H1 (cell line): ENCODE results near the gene FADS3. TPM values are rescaled to one million over a fixed set of nuclear protein-coding genes. Genes with fewer than 3 reads are reported as not detected.

Experiments
- BACH1 ChIP-seq: IDR thresholded peaks from 2 replicates; pipeline ENCODE4 v1.6.1; 2012; ENCODE audit warnings: low read length, improper control_type of control experiment
- CREB1 ChIP-seq: IDR thresholded peaks from 2 replicates; pipeline ENCODE4 v1.6.1; 2012; ENCODE audit warnings: inconsistent platforms
- GTF2F1 ChIP-seq: IDR thresholded peaks from 2 replicates; pipeline ENCODE4 v1.6.1; 2012; ENCODE audit warnings: low read depth, low read length, improper control_type of control experiment, borderline replicate concordance
- KDM5A ChIP-seq: fragments of 200-600 bp; IDR thresholded peaks from 2 replicates; pipeline ENCODE4 v1.7.1; 2012; ENCODE audit warnings: mild to moderate bottlenecking, low read length, inconsistent platforms, mixed read lengths
- SP4 ChIP-seq: IDR thresholded peaks from 2 replicates; pipeline ENCODE4 v1.6.1; 2012; ENCODE audit warnings: low read length, inconsistent platforms
- TBP ChIP-seq: IDR thresholded peaks from 2 replicates; pipeline ENCODE4 v1.6.1; 2011; ENCODE audit warnings: low read depth, low read length, improper control_type of control experiment
- polyA plus RNA-seq, 7 experiments: library from polyadenylated mRNA; depleted of rRNA in 3 of 7; stranded (reverse) in 5 of 7; unstranded in 2 of 7; fragments of >200 nt in 5 of 7; fragments of 200-250 nt in 2 of 7; gene quantifications; 1 replicate in 5 of 7; 2 replicates in 1 of 7; 4 replicates in 1 of 7; pipeline versions ENCODE4 v1.2.1 to v1.2.3, GENCODE V29; 2011 to 2013; ENCODE audit warnings: missing spikeins in 2 of 7, mixed read lengths in 2 of 7
- total RNA-seq: library from RNA; stranded (reverse); fragmentation: NEBNext Ultra II Directional; extraction: Animal tissue kit (Norgen Biotek cat#: 25700); gene quantifications from 2 replicates; pipeline ENCODE4 v1.2.1, GENCODE V29; 2021
- TF ChIP-seq, protein P1 (sequence below), 3 experiments: IDR thresholded peaks; 1 replicate in 2 of 3; 2 replicates in 1 of 3; pipeline versions ENCODE4 v1.5.1 to v1.6.1; 2011; ENCODE audit warnings: low read length in 3 of 3, mild to moderate bottlenecking in 3 of 3, inconsistent platforms in 2 of 3, low read depth in 1 of 3, moderate library complexity in 1 of 3; ENCODE audit not compliant: insufficient read depth in 1 of 3; ENCODE audit errors: control extremely low read depth in 1 of 3
- TF ChIP-seq, protein P2 (sequence below): fragments of 300-600 bp; sonication (generic); IDR thresholded peaks from 2 replicates; pipeline ENCODE4 v1.7.1; 2012; ENCODE audit warnings: low read length, moderate library complexity, mild to moderate bottlenecking, inconsistent platforms; ENCODE audit not compliant: insufficient replicate concordance

Gene FADS3
- total and polyA plus RNA-seq, 2 of the 8 experiments (the other 6 are each of a cell fraction or from before 2014, with no cell fraction given): 43.8 to 76.3 TPM

DNA sequence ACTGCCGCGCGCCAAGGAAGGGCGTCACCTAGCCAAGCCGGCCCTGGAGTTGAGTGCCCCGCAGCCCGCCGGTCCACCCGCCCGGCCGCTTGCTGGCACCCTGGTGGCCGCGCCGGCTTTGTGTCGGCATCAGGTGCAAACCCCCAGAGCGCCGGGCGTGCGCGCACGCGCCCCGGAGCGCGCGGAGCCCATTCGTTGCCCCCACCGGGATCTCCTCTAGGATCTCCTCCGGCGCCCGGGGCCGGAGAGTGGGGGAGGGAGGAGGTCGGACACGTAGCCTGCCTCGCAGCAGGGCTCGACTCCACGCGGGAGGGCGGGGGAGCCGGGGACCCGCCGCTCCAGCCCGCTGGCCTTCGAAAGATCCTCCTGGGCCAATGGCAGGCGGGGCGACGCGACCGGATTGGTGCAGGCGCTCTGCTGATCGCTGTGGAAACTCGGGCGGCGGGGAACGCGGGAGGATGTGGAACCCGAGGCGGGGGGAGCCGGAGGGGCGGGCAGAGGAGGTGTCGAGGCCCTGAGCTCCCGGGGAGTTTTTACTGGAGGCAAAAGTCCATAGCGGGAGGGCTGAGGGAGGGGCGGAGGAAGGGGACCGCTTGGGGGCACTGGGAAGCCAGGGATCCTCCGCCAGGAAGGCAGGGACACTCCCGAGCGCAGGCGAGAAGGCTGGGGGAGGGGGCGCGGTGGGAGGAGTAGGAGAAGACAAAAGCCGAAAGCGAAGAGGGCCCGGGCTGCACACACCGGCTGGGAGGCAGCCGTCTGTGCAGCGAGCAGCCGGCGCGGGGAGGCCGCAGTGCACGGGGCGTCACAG is 63.6 kb downstream of the FADS3 start, which contains the start of gene FADS2 (continued):
- TF ChIP-seq, protein P1, sequence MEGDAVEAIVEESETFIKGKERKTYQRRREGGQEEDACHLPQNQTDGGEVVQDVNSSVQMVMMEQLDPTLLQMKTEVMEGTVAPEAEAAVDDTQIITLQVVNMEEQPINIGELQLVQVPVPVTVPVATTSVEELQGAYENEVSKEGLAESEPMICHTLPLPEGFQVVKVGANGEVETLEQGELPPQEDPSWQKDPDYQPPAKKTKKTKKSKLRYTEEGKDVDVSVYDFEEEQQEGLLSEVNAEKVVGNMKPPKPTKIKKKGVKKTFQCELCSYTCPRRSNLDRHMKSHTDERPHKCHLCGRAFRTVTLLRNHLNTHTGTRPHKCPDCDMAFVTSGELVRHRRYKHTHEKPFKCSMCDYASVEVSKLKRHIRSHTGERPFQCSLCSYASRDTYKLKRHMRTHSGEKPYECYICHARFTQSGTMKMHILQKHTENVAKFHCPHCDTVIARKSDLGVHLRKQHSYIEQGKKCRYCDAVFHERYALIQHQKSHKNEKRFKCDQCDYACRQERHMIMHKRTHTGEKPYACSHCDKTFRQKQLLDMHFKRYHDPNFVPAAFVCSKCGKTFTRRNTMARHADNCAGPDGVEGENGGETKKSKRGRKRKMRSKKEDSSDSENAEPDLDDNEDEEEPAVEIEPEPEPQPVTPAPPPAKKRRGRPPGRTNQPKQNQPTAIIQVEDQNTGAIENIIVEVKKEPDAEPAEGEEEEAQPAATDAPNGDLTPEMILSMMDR (IDR thresholded peaks at IDR 0.05; ENCODE audit: control extremely low read depth in 1 of 3, insufficient read depth in 1 of 3, low read depth in 1 of 3, low read length in 3 of 3): 0 out of 4 replicates have a peak, but pooled peaks of 1 of the 3 experiments have one; percentile 12
- TF ChIP-seq TBP (peak; percentile 60; the same call in 1 of the 2 replicates), CREB1 (no peak; the same call in 1 of the 2 replicates), BACH1 (peak; percentile 65; the same call in 1 of the 2 replicates), GTF2F1 (no peak), SP4 (no peak), KDM5A (no peak)
- TF ChIP-seq, protein P2, sequence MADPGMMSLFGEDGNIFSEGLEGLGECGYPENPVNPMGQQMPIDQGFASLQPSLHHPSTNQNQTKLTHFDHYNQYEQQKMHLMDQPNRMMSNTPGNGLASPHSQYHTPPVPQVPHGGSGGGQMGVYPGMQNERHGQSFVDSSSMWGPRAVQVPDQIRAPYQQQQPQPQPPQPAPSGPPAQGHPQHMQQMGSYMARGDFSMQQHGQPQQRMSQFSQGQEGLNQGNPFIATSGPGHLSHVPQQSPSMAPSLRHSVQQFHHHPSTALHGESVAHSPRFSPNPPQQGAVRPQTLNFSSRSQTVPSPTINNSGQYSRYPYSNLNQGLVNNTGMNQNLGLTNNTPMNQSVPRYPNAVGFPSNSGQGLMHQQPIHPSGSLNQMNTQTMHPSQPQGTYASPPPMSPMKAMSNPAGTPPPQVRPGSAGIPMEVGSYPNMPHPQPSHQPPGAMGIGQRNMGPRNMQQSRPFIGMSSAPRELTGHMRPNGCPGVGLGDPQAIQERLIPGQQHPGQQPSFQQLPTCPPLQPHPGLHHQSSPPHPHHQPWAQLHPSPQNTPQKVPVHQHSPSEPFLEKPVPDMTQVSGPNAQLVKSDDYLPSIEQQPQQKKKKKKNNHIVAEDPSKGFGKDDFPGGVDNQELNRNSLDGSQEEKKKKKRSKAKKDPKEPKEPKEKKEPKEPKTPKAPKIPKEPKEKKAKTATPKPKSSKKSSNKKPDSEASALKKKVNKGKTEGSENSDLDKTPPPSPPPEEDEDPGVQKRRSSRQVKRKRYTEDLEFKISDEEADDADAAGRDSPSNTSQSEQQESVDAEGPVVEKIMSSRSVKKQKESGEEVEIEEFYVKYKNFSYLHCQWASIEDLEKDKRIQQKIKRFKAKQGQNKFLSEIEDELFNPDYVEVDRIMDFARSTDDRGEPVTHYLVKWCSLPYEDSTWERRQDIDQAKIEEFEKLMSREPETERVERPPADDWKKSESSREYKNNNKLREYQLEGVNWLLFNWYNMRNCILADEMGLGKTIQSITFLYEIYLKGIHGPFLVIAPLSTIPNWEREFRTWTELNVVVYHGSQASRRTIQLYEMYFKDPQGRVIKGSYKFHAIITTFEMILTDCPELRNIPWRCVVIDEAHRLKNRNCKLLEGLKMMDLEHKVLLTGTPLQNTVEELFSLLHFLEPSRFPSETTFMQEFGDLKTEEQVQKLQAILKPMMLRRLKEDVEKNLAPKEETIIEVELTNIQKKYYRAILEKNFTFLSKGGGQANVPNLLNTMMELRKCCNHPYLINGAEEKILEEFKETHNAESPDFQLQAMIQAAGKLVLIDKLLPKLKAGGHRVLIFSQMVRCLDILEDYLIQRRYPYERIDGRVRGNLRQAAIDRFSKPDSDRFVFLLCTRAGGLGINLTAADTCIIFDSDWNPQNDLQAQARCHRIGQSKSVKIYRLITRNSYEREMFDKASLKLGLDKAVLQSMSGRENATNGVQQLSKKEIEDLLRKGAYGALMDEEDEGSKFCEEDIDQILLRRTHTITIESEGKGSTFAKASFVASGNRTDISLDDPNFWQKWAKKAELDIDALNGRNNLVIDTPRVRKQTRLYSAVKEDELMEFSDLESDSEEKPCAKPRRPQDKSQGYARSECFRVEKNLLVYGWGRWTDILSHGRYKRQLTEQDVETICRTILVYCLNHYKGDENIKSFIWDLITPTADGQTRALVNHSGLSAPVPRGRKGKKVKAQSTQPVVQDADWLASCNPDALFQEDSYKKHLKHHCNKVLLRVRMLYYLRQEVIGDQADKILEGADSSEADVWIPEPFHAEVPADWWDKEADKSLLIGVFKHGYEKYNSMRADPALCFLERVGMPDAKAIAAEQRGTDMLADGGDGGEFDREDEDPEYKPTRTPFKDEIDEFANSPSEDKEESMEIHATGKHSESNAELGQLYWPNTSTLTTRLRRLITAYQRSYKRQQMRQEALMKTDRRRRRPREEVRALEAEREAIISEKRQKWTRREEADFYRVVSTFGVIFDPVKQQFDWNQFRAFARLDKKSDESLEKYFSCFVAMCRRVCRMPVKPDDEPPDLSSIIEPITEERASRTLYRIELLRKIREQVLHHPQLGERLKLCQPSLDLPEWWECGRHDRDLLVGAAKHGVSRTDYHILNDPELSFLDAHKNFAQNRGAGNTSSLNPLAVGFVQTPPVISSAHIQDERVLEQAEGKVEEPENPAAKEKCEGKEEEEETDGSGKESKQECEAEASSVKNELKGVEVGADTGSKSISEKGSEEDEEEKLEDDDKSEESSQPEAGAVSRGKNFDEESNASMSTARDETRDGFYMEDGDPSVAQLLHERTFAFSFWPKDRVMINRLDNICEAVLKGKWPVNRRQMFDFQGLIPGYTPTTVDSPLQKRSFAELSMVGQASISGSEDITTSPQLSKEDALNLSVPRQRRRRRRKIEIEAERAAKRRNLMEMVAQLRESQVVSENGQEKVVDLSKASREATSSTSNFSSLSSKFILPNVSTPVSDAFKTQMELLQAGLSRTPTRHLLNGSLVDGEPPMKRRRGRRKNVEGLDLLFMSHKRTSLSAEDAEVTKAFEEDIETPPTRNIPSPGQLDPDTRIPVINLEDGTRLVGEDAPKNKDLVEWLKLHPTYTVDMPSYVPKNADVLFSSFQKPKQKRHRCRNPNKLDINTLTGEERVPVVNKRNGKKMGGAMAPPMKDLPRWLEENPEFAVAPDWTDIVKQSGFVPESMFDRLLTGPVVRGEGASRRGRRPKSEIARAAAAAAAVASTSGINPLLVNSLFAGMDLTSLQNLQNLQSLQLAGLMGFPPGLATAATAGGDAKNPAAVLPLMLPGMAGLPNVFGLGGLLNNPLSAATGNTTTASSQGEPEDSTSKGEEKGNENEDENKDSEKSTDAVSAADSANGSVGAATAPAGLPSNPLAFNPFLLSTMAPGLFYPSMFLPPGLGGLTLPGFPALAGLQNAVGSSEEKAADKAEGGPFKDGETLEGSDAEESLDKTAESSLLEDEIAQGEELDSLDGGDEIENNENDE: no peak
